GM04503 (cell line): Measurements from ENCODE around the gene PGA3.
"Not testable (repeated sequence)": the region's sequence is repeated elsewhere in the genome, so short reads cannot be mapped to it uniquely, and the experiment has no call there.

Experiments
- DNase-seq: peaks from one replicate; pipeline ENCODE4 v3.0.0-alpha.2; 2012; ENCODE audit warnings: low read depth

Gene PGA3

GRCh38 chr11:61202950-61203746 is at the start of gene PGA3:
TSS of gene PGA3 (plus strand) at chr11:61203515. CDS start at chr11:61203565, 50 bp downstream.
- not testable (repeated sequence) for DNase-seq

GRCh38 chr11:61153593-61154095 is 49.7 kb upstream of the PGA3 start:
- DNase-seq: no peak

- DNase-seq: no peak
Measured at GRCh38 chr11:61154528-61154927, 48.8 kb upstream of the PGA3 start.

- no peak for DNase-seq
Measured at GRCh38 chr11:61155312-61155711, 48.0 kb upstream of the PGA3 start.

- no peak for DNase-seq
Measured at GRCh38 chr11:61155741-61156140, 47.6 kb upstream of the PGA3 start.

GRCh38 chr11:61157743-61158142 is 45.6 kb upstream of the PGA3 start:
- no peak for DNase-seq

GRCh38 chr11:61158691-61159381 is 44.5 kb upstream of the PGA3 start:
- peak; percentile 71 for DNase-seq

- no peak for DNase-seq
Measured at GRCh38 chr11:61160487-61161189, 42.7 kb upstream of the PGA3 start.

- no peak for DNase-seq
Measured at GRCh38 chr11:61161190-61162091, 41.9 kb upstream of the PGA3 start, which contains the start of gene VPS37C. TSS of gene VPS37C (minus strand) at chr11:61161426. CDS start at chr11:61138829, 22,597 bp downstream.

- no peak for DNase-seq
Measured at GRCh38 chr11:61162092-61162941, 41.0 kb upstream of the PGA3 start.

GRCh38 chr11:61163021-61163420 is 40.3 kb upstream of the PGA3 start:
- no peak for DNase-seq

- no peak for DNase-seq
Measured at GRCh38 chr11:61163714-61164605, 39.4 kb upstream of the PGA3 start.

- no peak for DNase-seq
Measured at GRCh38 chr11:61164606-61165424, 38.5 kb upstream of the PGA3 start.

- not testable (repeated sequence) for DNase-seq
Measured at GRCh38 chr11:61165785-61166184, 37.5 kb upstream of the PGA3 start.

- not testable (repeated sequence) for DNase-seq
Measured at GRCh38 chr11:61166331-61166730, 37.0 kb upstream of the PGA3 start.

GRCh38 chr11:61168042-61168688 is 35.1 kb upstream of the PGA3 start:
- DNase-seq: no peak

GRCh38 chr11:61168800-61169199 is 34.5 kb upstream of the PGA3 start:
- no peak for DNase-seq

- no peak for DNase-seq
Measured at GRCh38 chr11:61170566-61170965, 32.7 kb upstream of the PGA3 start.
